Measurements from ENCODE around the gene ENGASE.
A peak's percentile ranks its signal among the peaks of the same experiment; 100 is the strongest.

Gene ENGASE

GRCh38 chr17:79035686-79036085 lies 38.9 kb upstream of the ENGASE start:
- Mint-ChIP-seq H3K9me3 (no peaks in the 10 kb centered on the region), H3K4me3 (no peak overlapping the region), H3K27me3 (no peaks in the 10 kb centered on the region), H3K36me3 (no peaks in the 10 kb centered on the region), H3K4me1 (no peaks in the 10 kb centered on the region), H3K27ac (no peak overlapping the region)

DNA sequence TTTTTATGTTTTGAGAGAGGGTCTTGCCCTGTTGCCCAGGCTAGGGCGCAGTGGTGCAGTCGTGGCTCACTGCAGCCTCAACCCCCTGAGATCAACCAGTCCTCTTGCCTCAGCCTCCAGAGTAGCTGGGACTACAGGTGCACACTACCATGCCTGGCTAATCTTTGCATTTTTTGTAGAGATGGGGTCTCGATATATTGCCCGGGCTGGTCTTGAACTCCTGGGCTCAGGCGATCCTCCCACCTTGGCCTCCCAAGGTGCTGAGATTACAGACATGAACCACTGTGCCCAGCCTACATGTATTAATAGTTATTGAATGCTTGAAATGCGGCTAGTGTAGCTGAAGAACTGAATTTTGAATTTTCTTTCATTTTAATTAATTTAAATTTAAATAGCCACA lies 38.4 kb upstream of the ENGASE start:
- Mint-ChIP-seq H3K9me3 (no peaks in the 10 kb centered on the region), H3K27ac (no peak overlapping the region), H3K4me1 (no peaks in the 10 kb centered on the region), H3K4me3 (no peak overlapping the region), H3K27me3 (no peaks in the 10 kb centered on the region), H3K36me3 (no peaks in the 10 kb centered on the region)

DNA sequence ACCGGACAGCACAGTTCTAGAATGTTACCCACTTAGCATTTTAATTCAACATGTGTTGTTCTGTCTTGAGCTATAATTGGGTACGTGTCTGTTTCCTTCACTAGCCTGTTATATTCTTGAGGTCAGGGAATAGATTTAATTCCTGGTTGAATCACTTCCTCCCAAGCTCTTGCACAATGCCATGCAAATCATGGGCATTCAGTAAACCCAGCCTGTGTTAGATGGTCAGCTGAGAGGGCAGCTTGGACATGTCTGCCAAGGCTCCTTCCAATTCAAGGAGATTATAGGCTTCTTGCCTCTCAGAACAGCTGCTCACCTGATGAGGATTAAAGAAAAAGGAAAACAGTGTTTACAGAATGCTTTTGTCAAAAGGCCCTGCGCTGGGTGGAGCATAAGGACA lies 38.0 kb upstream of the ENGASE start:
- Mint-ChIP-seq H3K4me1 (no peaks in the 10 kb centered on the region), H3K27ac (no peak overlapping the region), H3K36me3 (no peaks in the 10 kb centered on the region), H3K27me3 (no peaks in the 10 kb centered on the region), H3K4me3 (no peak overlapping the region), H3K9me3 (no peaks in the 10 kb centered on the region)

GRCh38 chr17:79038545-79039135 lies 36.0 kb upstream of the ENGASE start:
- Mint-ChIP-seq H3K27ac (no peak overlapping the region), H3K9me3 (no peaks in the 10 kb centered on the region), H3K4me3 (no peak overlapping the region), H3K27me3 (no peaks in the 10 kb centered on the region), H3K36me3 (no peaks in the 10 kb centered on the region), H3K4me1 (no peaks in the 10 kb centered on the region)

DNA sequence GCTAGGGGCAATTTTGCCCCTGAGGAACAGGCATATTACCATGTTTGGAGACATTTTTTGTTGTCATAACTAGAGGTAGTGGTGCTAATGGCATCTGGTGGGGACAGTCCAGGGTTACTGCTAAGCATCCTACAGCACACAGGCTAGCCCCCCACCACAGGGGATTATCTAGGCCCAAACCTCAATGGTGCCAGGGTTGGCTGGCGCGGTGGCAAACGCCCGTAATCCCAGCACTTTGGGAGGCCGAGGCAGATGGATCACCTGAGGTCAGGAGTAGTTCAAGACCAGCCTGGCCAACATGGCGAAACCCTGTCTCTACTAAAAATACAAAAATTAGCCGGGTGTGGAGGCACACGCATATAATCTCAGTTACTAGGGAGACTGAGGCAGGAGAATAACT lies 35.5 kb upstream of the ENGASE start:
- Mint-ChIP-seq H3K4me3 (no peak overlapping the region), H3K27me3 (no peaks in the 10 kb centered on the region), H3K36me3 (no peaks in the 10 kb centered on the region), H3K4me1 (no peaks in the 10 kb centered on the region), H3K27ac (no peak overlapping the region), H3K9me3 (no peaks in the 10 kb centered on the region)

DNA sequence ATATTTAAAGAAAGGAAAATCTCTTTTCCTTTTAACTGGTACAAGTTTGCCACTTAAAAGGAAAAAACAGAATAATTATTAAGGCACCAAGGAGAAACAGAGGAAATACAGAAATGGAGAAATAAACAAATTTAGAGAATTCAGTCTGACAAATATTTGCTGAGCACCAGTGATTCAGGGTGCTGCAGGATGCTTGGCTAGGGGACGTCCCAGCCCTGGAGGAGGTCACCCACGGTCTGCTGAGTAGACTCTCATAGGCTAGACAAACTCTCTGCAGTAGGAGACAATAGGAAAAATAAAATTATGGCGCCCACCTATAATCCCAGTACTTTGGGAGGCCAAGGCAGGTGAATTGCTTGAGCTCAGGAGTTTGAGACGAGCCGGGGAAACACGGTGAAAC lies 34.7 kb upstream of the ENGASE start:
- H3K4me3 Mint-ChIP-seq: no peak overlapping the region
- no peaks in the 10 kb centered on the region for H3K36me3 Mint-ChIP-seq
- H3K27me3 Mint-ChIP-seq: no peaks in the 10 kb centered on the region
- no peaks in the 10 kb centered on the region for H3K9me3 Mint-ChIP-seq
- H3K27ac Mint-ChIP-seq: no peak overlapping the region
- no peaks in the 10 kb centered on the region for H3K4me1 Mint-ChIP-seq

GRCh38 chr17:79041041-79041570 lies 33.5 kb upstream of the ENGASE start:
- H3K4me1 Mint-ChIP-seq: peaks cover 11% of the 10 kb centered on the region
- no peaks in the 10 kb centered on the region for H3K27me3 Mint-ChIP-seq
- H3K4me3 Mint-ChIP-seq: no peak overlapping the region
- no peak overlapping the region for H3K27ac Mint-ChIP-seq
- no peaks in the 10 kb centered on the region for H3K9me3 Mint-ChIP-seq
- H3K36me3 Mint-ChIP-seq: no peaks in the 10 kb centered on the region

DNA sequence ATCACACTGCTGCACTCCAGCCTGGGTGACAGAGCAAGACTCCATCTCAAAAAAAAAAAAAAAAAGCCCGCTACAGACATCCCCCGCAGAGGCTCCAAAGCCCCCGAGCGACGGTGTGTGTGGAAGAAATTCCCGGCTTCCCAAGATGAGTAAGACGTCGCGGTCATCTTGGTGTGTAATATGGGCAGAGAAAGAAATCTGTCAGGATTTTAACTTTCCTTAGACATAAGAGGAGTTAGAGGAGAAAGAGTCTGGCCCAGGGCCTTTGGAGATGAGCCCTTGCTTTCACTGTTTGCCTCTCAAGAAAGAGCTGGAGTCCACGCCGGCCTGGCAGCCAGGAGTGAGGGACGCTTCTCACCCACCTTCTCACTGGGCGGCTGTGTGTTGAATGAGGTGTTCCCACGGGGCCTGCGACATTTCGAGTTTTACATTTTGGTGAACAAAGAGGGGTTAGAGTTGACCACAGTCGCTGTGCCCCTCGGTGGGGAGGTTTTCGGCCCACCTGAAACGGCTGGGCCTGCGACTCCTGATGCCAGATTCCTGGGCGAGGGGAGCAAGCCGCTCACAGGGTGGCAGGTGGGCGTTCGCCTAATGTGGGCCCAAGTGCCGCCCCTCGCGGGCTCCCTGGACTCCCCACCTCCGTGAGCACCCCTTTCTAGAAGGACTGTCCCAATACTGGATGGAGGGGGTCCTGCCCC lies 32.8 kb upstream of the ENGASE start:
- Mint-ChIP-seq H3K27me3 (no peaks in the 10 kb centered on the region), H3K27ac (no peak overlapping the region)

DNA sequence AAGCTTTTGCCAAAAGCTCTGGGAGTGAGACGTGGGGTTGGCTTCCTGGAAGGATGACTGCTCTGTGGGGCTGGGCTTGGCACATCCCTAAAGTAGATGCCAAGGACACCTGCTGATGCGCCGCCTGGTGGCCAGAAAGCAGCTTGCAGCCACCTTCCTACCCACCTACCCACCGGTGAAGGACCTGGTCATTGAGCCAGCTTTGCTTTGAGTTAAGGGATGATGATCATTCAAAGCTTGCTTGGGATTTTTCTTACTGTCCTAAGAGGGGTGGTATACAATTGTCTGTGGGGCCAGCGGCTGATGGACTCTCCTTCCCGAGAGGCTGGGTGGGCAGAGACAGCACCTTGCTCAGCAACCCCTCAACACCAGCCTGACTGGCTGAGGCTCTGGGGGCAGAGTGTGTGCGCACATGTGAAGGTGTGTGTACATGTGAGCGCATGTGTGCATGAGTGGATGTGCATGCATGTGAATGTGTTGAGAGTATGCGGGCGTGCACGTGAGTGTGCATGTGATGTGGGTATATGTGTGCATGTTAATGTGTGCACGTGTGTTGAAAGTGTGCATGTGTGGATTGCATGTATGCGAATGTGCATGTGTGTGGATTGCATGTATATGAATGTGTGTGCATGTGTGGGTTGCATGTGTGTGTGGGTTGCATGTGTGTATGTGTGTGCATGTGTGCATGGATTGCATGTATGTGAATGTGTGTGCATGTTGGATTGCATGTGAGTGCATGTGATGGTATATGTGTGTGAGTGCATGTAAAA lies 32.0 kb upstream of the ENGASE start:
- H3K27ac Mint-ChIP-seq: no peak overlapping the region
- no peaks in the 10 kb centered on the region for H3K27me3 Mint-ChIP-seq
- peaks cover 11% of the 10 kb centered on the region for H3K4me1 Mint-ChIP-seq
- H3K4me3 Mint-ChIP-seq: no peak overlapping the region
- no peaks in the 10 kb centered on the region for H3K9me3 Mint-ChIP-seq
- no peaks in the 10 kb centered on the region for H3K36me3 Mint-ChIP-seq

More for the DNA sequence above, 32.8 kb upstream of the ENGASE start:
- H3K4me3 Mint-ChIP-seq: no peak overlapping the region
- H3K4me1 Mint-ChIP-seq: peaks cover 11% of the 10 kb centered on the region
- H3K36me3 Mint-ChIP-seq: no peaks in the 10 kb centered on the region
- no peaks in the 10 kb centered on the region for H3K9me3 Mint-ChIP-seq

GRCh38 chr17:79043191-79043930 lies 31.3 kb upstream of the ENGASE start:
- Mint-ChIP-seq H3K36me3 (no peaks in the 10 kb centered on the region), H3K27ac (no peak overlapping the region), H3K4me3 (no peak overlapping the region), H3K27me3 (no peaks in the 10 kb centered on the region), H3K4me1 (peaks cover 11% of the 10 kb centered on the region), H3K9me3 (no peaks in the 10 kb centered on the region)

DNA sequence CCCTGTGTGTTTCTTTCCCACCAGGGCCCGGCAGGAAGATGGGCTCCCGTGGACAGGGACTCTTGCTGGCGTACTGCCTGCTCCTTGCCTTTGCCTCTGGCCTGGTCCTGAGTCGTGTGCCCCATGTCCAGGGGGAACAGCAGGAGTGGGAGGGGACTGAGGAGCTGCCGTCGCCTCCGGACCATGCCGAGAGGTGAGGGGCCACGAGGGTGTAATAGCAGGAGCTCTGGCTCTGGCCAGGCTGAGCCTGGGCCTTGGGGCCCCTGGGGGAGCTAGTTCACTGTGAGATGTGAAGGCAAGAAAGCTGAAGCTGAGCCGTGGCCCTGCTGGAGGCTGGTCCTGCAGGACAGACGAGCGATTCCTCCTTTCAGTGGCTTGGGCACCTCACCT lies 30.7 kb upstream of the ENGASE start:
- peaks cover 11% of the 10 kb centered on the region for H3K4me1 Mint-ChIP-seq
- no peak overlapping the region for H3K4me3 Mint-ChIP-seq
- H3K27me3 Mint-ChIP-seq: no peaks in the 10 kb centered on the region
- no peak overlapping the region for H3K27ac Mint-ChIP-seq
- H3K9me3 Mint-ChIP-seq: no peaks in the 10 kb centered on the region
- H3K36me3 Mint-ChIP-seq: no peaks in the 10 kb centered on the region

DNA sequence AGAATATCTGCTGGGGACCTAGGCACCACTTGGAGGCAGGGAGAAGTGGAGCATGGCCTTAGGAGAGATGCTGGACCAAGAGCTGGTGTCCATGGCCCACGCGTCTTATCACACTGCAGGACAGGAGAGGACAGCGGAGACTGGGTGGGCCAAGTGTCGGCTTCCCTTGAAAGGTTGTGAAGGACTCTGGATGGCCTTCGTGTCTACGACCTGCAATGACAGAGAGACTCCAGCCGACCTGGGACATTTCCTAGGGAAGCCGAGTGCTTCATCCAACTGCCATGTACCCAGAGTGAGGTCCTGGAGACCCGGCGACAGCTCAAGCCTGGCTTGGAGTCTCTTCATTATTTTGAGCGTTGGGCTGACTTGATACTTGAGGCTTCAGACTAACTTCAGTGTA lies 30.2 kb upstream of the ENGASE start:
- Mint-ChIP-seq H3K9me3 (no peaks in the 10 kb centered on the region), H3K36me3 (no peaks in the 10 kb centered on the region), H3K27ac (no peak overlapping the region), H3K4me3 (no peak overlapping the region), H3K27me3 (no peaks in the 10 kb centered on the region), H3K4me1 (peaks cover 11% of the 10 kb centered on the region)

- H3K4me1 Mint-ChIP-seq: peaks cover 11% of the 10 kb centered on the region
- H3K27ac Mint-ChIP-seq: peak overlapping the region; percentile 59
- H3K4me3 Mint-ChIP-seq: no peak overlapping the region
- H3K9me3 Mint-ChIP-seq: no peaks in the 10 kb centered on the region
- H3K36me3 Mint-ChIP-seq: no peaks in the 10 kb centered on the region
- no peaks in the 10 kb centered on the region for H3K27me3 Mint-ChIP-seq
Measured at GRCh38 chr17:79045001-79045729, 29.5 kb upstream of the ENGASE start.

- no peaks in the 10 kb centered on the region for H3K36me3 Mint-ChIP-seq
- H3K27me3 Mint-ChIP-seq: no peaks in the 10 kb centered on the region
- peak overlapping the region; percentile 51 for H3K27ac Mint-ChIP-seq
- H3K4me3 Mint-ChIP-seq: no peak overlapping the region
- H3K4me1 Mint-ChIP-seq: peaks cover 11% of the 10 kb centered on the region
- no peaks in the 10 kb centered on the region for H3K9me3 Mint-ChIP-seq
Measured at GRCh38 chr17:79045842-79046196, 28.8 kb upstream of the ENGASE start.

All from activated naive CD4-positive, alpha-beta T cell treated with anti-CD3 and anti-CD28 coated beads, Interleukin-2, amount 50 U/mL, for 24 hours (primary cell).